NCI-H510A (cell line): ENCODE measurements around the gene CUEDC2.

Source experiments
- DNase-seq: peaks from one replicate; lab custom pipeline; 2025; lab: John Stamatoyannopoulos, UW

Gene CUEDC2

DNA sequence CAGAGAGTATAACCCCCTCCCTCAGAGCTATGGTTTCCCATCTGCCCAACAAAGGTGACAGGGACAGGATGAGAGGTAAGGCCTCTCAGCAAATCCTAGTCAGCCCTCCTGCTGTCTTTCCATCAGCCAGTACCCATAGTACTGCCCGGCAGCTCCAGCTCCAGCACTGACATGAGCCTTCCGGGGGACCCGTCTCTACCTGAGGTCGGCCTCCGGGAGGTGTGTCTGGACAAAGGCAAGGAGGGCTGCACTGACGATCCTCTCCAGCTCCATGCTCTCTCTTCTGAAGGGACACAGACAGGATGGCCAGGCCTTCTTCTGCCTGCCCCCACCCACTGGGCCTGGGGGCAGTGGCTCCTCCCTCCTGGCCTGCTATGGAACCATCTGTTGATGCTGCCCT, 7.5 kb downstream of the CUEDC2 start:
- DNase-seq: no peak

- DNase-seq: no peak
These were observed 8.2 kb downstream of the CUEDC2 start for GRCh38 chr10:102424145-102424544.

- DNase-seq: no peak
These were observed 8.9 kb downstream of the CUEDC2 start for GRCh38 chr10:102423372-102423968.

DNA sequence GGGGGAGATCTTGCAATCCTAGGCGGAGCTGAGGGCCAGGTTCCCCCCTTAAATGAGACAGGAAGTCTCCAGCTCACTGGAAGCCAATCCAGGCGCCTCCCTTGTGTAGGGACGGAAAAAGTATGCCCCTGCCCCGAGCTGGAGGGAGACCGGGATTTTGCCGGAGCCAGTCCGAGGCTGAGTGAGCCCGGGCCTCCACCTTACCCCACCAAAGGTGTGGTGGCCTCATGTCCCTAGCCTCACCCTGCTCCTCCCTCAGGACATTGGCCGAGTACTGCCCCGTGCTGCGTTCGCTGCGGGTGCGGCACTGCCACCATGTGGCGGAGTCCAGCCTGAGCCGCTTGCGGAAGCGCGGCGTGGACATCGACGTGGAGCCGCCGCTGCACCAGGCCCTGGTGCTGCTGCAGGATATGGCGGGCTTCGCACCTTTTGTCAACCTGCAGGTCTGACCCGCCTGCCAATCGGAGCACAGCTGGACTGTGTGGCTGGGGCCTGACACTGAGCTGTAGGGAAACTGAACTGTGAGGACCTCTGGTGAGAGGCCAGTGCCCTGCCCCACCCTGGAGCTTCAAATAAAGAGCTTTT, 9.7 kb downstream of the CUEDC2 start:
- DNase-seq: peak; percentile 53

DNA sequence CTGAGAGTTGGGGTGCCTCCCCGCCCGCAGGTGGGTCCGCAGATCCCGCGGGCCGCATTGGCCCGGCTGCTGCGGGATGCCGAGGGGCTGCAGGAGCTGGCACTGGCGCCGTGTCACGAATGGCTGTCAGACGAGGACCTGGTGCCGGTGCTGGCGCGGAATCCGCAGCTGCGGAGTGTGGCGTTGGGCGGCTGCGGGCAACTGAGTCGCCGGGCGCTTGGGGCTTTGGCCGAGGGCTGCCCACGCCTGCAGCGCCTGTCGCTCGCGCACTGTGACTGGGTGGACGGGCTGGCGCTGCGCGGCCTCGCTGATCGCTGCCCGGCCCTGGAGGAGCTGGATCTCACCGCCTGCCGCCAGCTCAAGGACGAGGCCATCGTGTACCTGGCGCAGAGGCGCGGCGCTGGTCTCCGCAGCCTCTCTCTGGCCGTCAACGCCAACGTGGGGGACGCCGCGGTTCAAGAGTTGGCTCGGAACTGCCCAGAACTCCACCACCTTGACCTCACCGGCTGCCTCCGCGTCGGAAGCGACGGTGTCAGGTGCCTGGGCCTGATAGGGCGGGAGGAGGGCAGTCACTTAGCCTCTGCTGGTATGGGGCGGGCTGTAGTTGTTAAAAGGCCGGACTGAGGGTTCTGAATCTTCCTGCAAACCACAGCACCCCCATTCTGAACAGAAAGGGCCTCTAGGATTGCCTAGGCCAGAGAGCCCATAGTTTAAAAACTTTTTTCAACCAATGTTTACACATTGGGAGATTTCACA, 10.4 kb downstream of the CUEDC2 start:
- DNase-seq: no peak

- DNase-seq: no peak
These were observed 10.9 kb downstream of the CUEDC2 start for GRCh38 chr10:102421507-102421756.

- DNase-seq: peak; percentile 97
These were observed 11.5 kb downstream of the CUEDC2 start, which contains the start of gene FBXL15 for GRCh38 chr10:102420714-102421506. TSS of gene FBXL15 (plus strand) at chr10:102420836. CDS start at chr10:102421130, 294 bp downstream.

GRCh38 chr10:102420181-102420713, 12.1 kb downstream of the CUEDC2 start:
- DNase-seq: no peak

- peak; percentile 73 for DNase-seq
These were observed 12.8 kb downstream of the CUEDC2 start for GRCh38 chr10:102419269-102420180.

DNA sequence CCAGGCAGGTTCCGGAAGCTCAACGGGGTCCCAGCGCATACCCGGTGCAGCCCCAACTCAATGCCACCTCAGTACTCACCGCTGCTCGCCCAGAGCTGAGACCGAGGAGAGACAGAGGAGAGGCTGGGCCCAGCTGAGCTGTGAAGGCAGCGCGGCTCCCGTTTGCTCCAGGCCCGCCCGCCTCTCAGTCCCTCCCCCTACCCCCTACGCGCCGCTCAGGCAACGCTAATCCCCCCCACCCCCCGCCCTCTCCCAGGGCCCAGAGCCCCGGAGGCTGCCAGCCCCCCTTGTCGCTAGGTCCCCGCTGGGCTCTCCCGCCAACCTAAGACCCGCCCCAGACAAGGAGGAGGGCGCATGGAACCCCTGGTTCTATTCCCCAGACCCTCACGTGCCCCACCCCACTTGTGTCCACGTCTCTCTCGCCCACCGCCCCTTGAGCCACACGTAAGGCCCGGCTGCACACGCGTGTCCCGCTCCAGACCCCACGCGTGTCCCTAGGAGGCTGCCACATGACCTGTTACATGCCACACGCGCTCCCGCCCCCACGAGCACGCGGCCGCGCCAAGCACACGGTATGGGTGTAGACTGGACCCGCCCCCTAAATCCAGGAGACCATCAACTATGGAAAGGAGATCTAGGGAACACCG, 13.6 kb downstream of the CUEDC2 start, which contains the start of gene PSD:
Gene PSD (minus strand): TSS at position 164 of the 647 bp plus-strand sequence. CDS start 1,747 bp downstream, outside the sequence.
- peak; percentile 82 for DNase-seq

GRCh38 chr10:102416695-102417094, 15.7 kb downstream of the CUEDC2 start:
- DNase-seq: no peak

- DNase-seq: no peak
These were observed 16.1 kb downstream of the CUEDC2 start for GRCh38 chr10:102416283-102416682.

GRCh38 chr10:102414749-102415148, 17.6 kb downstream of the CUEDC2 start:
- no peak for DNase-seq

GRCh38 chr10:102413806-102414561, 18.4 kb downstream of the CUEDC2 start:
- no peak for DNase-seq

DNA sequence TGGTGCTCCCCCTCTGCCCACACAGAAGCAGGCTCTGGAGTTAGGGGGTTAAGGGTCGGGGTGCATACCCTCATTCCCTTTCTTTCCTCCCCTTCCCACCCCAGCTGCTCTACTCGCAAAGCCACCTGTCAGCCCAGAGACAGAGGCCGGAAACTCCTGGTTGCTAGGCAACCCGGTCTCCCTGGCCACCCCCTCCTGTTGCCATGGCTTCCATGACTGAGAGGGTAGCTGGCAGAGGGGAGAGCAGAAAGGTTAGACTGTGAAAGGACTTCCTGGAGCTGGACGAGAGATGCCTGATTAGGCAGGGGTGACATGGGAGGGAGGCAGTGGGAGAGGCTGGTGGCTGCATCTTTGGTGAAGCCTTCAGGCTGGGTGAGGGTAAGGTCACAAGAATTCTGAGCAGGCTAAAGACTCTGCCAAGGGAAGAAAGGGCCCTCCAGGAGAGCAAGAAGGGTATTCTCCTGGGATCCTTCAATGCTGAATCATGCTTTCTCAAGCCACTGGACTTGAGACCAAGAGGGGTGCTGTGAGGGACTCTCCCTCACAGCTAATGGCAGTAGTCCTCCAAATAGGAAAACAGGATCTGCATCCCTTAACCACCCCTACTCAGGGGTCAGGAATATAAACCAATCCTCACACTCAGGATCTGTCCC, 19.2 kb downstream of the CUEDC2 start:
- peak; percentile 86 for DNase-seq

GRCh38 chr10:102412293-102412692, 20.1 kb downstream of the CUEDC2 start:
- DNase-seq: no peak

DNA sequence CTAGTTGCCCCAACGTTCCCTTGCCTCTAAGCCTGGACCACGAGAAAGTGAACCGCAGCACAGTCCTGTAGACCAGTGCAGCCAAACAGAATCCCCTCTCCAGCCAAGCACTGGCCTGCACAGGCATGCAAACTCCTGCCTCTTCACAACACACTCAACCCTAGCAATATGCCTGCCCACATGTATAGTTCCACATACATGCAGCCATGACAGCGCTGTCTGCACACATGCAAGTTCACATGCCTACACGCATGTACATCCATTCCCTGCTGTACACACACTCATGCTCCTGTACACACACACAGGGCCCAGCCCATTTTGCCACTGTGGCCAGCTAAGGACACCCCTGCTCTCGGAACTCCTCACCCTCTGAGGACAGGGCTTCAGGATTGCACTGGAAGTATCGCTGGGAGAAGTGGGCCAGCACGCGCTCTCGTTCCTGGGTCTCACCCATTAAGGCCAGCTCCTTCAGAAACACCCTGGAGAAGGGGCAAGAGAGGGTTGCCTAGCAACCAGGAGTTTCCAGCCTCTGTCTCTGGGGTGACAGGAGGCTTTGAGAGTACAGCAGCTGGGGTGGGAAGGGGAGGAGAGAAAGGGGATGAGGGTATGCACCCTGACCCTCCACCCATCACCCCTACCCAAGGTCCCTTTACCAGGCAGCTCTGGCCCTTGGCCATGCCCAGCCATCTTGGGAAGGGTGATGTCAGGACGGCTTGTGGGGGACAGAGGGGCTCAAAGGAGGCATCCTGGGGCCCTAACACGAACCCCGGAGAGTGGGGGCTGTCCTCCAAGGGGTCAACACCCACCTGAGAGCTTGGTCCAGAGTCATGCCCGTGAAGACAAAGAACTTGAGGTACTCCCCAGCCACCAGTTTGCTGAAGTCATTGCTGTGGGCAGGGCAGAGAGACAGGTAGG, 20.8 kb downstream of the CUEDC2 start:
- no peak for DNase-seq

DNA sequence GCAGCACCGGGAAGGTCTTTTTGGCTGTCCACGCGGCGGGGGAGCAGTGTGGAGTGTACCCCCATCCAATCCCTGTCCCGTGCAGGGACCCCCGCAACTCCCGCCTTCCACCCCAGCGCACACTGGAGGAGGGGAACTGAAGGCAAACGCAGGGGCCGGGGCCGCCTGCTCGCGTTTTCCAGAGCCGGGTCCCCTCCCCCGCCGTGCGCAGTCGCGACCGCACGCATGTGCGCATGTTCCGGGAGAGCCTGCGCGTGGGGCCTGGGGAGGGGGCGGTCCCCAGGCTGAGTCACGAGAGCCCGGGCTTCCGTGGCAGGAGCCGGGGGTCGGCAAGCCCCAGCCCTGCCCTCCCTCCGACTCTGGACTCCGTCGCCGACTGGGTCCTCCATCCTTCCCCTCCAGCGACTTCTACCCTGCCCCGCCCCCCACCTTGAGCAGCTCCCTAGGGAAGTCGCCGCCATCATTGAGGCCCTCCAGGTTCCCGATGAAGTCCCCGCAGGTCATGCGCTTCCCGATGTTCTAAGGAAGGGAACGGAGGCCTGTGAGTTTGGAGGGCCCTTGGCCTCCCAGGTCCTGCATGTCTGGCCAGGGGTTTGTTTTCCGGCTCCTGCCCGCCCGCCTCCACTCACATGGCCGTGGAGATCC, 21.8 kb downstream of the CUEDC2 start:
- no peak for DNase-seq
